Forelimb muscle (tissue), 1 donor: ENCODE measurements around the gene STK39. TPM values are rescaled to one million over a fixed set of nuclear protein-coding genes. Genes with fewer than 3 reads are reported as not detected.

ENCODE experiments used
- DNase-seq: peaks from one replicate; pipeline ENCODE4 v3.0.0-alpha.2; 2013; ENCODE audit warnings: low read depth
- polyA plus RNA-seq: library from polyadenylated mRNA; unstranded; fragments of 120-200 nt; gene quantifications from one replicate; pipeline ENCODE4 v1.2.1, GENCODE V29; 2013; ENCODE audit not compliant: insufficient read length

Gene STK39
- polyA plus RNA-seq, 1 donor: 17.1 TPM

DNA sequence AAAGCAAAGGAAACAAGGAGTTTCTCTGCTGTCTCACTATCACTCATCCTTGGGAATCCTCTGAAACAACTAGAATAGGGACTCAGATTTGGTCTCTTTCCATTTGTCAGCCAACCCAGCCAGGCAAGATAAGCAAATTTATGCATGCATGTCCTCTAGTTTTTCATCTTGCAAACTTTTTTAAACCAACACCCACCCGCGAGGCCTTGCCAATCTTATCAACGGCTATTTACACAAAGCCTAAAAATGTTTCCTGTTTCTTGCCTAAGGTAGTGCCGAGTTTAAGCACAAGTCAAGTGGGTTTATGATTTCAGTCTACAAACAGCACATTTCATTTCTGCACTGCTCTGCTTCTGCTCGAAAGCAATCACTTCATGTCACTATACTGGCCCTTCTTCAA is 240.9 kb downstream of the STK39 start:
- DNase-seq: no peak

- no peak for DNase-seq
Measured at GRCh38 chr2:168005586-168005985, 241.8 kb downstream of the STK39 start.

- DNase-seq: no peak
Measured at GRCh38 chr2:168003876-168004275, 243.5 kb downstream of the STK39 start.

DNA sequence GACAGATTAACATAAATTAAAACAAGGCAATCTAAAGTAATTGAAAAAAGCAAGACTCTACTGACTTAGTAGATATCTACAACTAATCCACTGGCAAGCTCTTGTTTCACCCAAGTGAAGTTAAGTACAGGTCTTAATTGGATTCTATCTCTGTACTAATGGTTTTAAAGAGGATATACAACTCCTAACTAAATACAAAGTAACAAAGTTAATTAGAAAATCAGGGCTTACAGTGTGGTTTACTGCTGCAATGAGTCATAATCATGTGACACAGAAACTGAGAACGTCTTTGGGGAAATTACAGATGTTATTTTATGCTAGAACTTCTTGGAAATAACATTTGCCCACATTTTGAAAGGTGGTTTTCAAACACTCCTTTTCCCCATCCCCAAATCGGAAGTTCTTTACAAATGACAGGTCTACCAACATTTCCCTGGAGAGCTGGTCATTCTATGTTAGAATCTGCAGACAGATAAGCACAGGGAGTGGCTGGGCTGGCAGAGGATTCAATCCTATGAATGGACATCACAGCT is 245.3 kb downstream of the STK39 start:
- DNase-seq: no peak

- no peak for DNase-seq
Measured at GRCh38 chr2:167992278-167992677, 255.1 kb downstream of the STK39 start.

DNA sequence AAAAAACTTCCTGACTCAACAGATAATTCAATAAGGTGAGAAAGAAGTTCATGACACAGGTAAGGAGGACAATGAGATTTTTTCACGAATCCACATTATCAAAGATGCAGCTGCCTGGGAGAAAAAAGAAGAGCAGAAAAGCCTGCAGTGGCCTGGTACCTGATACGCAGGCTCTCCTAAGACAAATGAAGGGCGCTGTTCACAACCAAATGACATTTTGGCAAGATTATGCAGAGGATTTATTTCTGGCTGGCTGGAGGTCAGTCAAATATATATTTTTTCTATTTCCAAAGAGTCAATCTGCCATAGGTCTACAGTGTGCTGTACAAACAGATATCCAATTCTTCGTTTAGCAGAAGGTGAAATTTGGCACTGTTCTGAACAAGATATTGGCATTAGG is 257.3 kb downstream of the STK39 start:
- DNase-seq: no peak

GRCh38 chr2:167988296-167988695 is 259.1 kb downstream of the STK39 start:
- DNase-seq: no peak

DNA sequence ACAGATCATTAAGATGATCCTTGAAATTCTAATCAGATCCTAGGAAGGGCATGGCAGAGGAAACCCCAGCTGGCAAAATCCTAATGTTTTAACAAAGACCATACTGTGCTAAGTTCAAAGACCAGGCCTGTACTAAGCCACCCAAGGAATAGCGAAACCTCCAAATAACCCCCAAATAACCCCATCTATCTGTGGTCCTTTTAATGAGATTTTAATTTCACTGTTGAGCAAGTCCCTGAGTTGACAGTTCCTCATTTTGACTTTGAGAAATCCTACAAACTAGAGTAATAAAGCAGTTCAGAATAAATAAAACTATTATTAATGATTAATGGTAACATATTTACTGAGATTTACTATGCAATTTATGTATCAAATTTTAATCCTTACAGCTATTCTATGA is 259.8 kb downstream of the STK39 start:
- DNase-seq: no peak

GRCh38 chr2:167987026-167987425 is 260.4 kb downstream of the STK39 start:
- DNase-seq: no peak

DNA sequence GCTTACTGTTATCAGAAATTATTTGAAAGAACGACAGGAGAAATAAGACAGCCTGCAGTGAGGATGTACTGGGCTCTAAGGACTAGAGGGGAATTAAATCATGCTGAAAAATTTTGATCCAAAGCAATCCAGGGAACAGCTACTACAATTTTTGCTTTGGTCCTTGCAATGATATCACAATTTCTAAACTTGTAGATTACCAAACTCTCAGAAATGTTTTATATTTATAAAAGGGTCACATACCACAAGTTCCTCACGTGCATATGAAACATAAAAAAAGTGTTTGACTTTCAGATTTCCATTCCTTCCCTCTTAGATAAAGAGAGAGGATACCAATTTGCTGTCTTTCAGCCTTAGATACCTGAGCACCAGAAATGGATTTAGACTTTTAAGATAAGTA is 261.2 kb downstream of the STK39 start:
- no peak for DNase-seq

DNA sequence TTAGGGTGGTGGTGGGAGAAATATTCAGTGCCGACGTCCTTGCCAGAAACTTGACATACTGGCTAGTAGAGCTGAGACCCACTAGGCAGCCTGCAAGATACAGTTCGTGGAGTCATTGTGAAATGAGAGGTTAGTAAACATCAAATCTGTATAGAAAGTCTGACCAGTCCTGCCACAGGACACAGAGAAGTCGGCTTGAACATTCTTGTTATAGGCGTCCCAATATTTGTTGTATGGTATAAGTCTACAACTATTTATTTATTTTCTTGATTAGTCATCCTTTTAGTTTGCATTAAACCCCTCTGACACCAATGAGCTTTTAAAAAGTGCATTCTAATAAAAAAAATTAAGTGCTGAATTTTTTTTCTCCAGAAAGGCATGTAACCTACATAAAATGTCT is 265.4 kb downstream of the STK39 start:
- DNase-seq: no peak

DNA sequence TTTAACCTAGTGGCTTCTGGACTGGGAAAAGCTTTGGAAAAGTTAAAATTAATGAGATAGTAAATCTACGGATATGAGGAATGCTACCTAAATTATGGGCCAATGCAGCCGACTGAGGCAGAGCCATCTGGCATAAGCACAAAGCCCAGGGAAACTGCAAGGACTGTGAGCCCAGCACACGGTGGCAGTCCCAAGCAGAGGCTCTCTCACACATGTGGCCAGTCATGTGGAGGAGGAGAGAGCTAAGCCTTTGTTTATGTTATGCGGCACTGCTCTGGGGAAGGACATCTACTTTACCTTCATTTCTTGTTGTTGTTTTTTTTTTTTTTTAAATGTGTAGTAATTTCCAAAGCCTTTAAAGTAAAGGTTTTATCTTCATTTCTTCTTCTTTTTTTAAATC is 267.0 kb downstream of the STK39 start:
- no peak for DNase-seq

DNA sequence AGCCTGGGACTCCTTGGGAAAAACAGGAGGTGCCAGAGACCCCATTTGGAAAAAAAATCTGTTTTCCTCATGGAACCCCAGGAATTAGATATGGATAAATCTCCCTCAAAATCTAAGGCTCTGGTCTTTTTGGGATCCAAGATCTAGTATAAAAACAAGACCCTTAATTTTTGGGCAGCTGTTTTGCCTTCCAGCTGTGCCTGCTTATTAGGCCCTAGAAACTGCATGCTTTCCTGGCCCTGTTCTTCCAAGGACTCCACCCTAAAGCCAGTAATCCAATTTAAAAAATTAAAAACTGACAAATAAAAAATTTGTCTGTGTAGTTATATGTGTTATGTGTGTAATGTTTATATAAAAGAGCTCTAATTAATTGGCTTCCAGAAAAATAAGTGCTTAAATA is 274.6 kb downstream of the STK39 start:
- DNase-seq: no peak

DNA sequence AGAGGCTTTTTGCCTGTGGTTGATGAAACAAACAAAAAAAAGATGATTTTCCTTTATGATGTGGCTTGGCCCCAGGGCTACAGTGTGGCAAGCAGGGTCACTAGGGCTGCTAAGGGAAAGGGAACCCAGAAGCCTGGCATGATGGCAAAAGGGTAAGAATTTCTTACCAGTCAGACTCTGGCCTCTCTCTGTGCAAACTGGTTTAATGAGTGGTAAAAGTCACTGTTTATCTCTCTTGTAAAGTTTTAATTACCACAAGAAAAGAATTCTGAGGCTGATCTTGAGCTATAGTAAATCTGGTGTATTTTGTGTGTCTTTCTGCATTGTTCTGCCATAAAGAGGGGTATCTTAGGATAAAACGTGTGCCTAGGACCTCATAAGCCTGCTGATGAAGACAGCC is 275.4 kb downstream of the STK39 start:
- no peak for DNase-seq

DNA sequence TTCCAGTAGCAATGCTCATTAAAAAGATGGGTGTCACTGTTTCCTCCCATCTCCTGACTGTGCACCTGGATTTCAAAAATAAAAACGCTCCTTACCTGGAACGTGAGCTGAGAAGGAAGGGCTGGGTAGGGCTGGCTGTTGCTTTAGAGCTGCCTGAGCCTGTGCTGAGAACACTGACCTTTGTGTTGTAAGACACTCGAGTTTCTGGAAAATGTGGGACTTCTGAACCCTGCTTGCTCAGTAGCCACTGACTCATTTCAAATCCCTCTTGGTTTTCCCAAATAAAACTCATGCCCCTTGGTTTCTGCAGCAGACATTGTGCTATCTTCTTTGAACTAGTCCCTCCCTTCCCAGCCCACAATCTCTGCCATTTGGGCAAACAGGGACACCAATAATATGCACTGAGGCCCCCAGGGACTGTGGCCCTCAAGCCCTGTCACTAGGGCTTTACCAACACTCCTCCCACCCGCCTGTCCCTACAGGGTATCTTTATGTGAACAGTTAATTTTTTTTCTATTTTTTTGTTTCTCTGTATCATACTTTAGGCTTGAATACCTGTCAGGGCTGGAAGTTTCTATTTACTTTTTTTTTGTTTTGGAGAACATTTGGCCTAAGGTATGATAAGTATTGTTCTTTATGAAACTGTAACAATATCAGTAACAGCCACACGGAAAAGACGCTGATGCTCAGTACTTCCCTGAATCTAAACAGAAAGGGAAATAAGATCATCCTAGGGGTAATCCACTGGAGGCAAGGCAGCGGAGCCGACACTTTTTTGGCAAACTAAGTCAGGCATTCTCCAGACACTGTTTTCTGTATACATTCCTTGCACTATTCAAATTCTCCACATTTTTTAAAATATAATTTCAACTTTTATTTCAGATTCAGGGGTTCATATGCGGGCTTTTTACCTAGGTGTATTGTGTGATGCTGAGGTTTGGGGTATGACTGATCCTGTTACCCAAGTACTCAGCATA is 280.2 kb downstream of the STK39 start:
- no peak for DNase-seq

DNA sequence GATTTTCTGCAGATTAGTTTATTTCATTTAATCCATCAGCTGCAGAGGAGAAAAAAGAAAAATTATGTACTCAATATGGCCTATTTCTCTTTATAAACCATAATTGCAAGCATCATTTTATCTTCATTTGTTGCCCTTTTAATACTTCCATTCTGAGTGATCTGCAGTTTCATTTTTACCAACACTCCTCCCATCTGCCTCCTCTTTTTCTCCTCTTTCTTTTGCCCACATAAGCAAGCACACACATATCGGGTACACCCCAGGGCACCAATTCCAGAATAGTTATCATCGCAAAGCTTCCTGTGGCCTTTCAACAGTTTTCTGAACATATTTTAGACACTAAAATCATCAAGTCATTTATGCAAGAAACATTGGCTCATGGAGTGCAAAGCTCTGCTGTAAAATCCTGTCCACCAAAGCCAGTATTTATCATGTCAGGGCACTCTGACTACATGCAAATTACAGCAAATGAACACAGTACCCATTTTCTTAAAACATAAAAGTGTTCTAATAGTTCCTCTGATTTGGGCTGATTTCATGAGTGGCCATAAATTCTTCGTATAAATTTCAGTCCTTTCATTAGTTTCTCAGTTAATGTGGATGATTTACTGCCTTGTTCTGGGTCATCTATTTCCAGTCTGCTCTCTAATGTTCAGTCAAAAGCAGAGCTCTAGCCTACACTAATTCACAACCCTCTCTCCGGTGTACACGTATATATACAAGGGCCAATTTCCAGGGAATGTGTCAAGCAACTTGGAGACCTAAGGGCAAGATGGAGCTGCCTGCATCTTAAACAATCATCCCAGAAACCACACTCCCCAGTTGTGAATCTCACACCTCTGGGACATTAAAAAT is 281.3 kb downstream of the STK39 start:
- no peak for DNase-seq

DNA sequence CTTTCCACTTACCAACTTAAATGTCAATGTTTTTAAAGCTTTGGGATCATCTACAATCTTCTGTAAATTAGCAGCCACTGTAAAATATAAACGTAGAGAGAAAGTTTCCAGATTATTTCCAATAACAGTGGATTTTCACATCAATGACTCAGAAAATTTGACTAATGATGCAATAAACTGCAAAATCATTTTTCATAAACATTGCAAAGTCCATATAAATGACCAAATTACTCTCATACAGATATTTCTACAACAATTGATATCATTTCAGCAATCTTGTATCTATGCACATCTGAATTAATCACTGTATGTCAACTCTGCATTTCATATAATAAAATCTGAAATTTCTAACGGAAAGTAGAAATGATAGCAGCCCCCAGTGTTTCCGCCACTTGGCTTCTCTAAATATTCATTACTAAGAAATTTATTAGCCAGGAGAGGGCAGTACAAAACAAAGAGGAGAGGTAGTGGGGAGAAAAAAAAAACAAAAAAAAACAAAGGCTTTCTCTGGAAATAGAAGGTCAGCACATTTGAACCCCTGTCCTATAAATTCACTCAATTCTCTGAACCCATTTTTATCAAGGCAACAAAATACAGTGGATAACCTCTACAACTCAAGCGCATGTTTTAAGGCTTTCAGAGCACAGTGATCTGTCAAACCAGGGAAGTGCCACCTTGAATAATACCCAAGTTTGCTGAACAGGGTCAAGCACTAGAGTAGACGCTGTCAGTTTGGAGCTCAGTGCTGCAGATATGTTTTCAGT is 282.6 kb downstream of the STK39 start:
- no peak for DNase-seq

DNA sequence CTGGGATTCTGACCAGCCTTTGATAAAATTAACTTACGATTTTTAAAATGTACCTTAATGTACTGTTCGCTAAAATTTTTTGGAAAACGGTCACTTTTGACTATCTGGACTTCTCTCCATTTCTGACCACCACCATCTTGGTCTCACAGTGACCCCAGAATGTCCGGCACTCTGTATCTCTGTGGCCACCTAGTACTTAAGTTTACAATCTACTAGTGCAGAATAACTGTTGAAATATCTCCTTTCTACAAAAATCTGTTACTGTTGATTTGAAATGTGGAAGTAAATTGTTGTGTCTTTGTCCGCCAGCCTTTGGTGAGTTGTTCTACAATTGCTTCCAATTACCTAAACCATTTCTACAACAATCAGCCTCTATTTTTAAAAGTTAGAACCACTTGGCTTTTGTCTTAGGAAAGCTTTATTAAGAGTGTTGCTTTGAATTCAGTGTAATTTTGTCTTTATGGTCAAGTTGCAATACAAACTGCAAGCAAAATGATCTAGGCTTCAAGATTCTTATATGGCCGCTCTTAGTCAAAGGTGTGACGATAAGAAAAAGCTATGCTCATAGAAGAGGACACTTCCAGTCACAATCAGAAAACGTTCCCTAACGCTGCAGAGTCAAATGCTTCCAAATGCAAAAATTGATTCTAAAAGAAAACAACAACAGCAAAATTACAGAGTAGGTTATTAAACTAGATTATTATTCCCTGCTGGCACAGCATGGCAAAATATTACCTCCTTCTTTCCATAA is 283.3 kb downstream of the STK39 start:
- DNase-seq: no peak

DNA sequence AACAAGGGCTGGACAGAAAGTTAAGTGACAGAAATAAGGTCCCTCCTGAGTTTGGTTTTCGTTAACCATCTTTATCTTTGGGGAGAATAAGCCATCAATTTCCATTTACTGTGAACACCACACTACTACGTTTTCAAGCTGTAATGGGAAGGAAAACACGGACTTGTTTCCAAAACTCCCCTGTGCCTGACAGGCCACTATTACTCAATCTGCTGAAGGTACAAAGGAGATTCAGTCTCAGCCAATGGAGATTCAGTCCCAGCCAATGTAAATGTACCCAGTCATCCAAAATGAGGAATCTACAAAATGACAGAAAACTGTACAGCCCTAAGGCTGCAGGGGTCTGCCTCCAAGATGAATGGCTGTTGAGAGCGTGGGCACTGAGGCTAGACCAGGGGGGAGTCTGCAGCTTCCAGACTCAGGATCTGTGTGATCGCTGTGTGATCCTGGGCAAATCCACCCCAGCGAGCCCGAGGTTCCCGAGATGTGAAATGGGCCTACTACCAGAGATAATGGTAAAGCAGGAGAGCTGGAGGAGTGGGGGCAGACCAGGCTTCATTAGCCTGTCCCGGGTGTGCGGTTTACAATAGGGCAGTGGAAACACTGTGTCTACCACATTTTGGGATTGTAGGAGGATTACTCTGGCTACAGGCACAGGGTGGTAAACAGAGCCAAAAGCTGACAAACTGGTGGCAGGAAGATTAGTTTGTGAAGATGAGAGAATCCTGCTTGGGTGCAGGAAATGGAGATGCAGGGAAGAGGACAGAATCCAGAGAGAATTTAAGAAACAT is 284.8 kb downstream of the STK39 start:
- DNase-seq: no peak

DNA sequence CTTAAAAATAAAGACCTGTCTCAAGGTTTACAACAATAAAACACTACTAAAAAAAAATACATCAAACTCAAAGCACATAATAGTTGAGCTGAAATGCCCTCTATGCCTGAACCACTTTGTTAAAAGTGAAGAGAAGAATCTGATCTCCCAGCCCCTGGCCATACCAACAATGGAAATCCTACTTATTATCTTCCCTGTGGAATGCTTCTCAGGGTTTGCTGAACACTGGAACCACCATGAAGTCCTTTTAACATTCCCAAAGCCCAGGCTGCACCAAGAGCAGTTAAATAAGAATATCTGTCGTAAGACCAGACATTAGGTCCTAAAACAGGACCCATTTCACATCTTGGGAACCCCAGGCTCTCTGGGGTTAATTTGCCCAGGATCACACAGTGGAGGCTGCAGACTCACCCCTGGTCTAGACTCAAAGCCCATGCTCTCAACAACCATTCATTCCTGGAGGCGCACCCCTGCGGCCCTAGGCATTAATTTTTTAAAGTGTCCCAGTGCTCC is 285.8 kb downstream of the STK39 start:
- no peak for DNase-seq
